ENCODE results near the gene APOB.

The APOB gene

GRCh38 chr2:21005700-21006422 lies 38.0 kb downstream of the APOB start:
- Histone ChIP-seq H3K4me3 (ENCODE audit: low read length) (no peak overlapping the region), H3K4me1 (ENCODE audit: control insufficient read depth, low read depth, low read length) (no peaks in the 10 kb centered on the region), H3K23ac (ENCODE audit: low read length) (no peak overlapping the region), H2AK5ac (ENCODE audit: low read length) (no peak overlapping the region), H3K4me2 (ENCODE audit: low read length) (no peak overlapping the region), H2BK5ac (ENCODE audit: low read length) (no peak overlapping the region), H2BK15ac (replicated peaks; ENCODE audit: low read depth) (no peak overlapping the region), H3K27me3 (ENCODE audit: insufficient read depth, low read length, poor library complexity) (no peaks in the 10 kb centered on the region), H3K79me2 (ENCODE audit: control insufficient read depth, insufficient read depth, low read length) (no peaks in the 10 kb centered on the region), H3K56ac (ENCODE audit: low read length) (no peak overlapping the region), H3K9ac (ENCODE audit: low read length) (no peak overlapping the region), H3K27ac (ENCODE audit: low read depth, low read length) (no peak overlapping the region), H4K5ac (ENCODE audit: low read length) (no peak overlapping the region), H3K18ac (ENCODE audit: low read length) (no peak overlapping the region), H3K36me3 (ENCODE audit: control insufficient read depth, insufficient read depth, low read length) (no peaks in the 10 kb centered on the region), H2BK120ac (ENCODE audit: low read depth, low read length) (no peak overlapping the region), H3K79me1 (ENCODE audit: low read length) (no peaks in the 10 kb centered on the region), H3K4ac (ENCODE audit: low read depth, low read length) (no peak overlapping the region), H4K8ac (ENCODE audit: low read depth, low read length) (no peak overlapping the region)
- DNase-seq, result no peak
- WGBS (ENCODE audit: extremely low coverage, insufficient coverage, low lambda C conversion rate), result no CpG with 5 or more reads among the region's 9 CpGs

GRCh38 chr2:21005111-21005699 lies 38.7 kb downstream of the APOB start:
- Histone ChIP-seq H3K4me2 (ENCODE audit: low read length) (no peak overlapping the region), H2BK5ac (ENCODE audit: low read length) (no peak overlapping the region), H3K56ac (ENCODE audit: low read length) (no peak overlapping the region), H3K27me3 (ENCODE audit: insufficient read depth, low read length, poor library complexity) (no peaks in the 10 kb centered on the region), H2BK120ac (ENCODE audit: low read depth, low read length) (no peak overlapping the region), H3K4me3 (ENCODE audit: low read length) (no peak overlapping the region), H3K27ac (ENCODE audit: low read depth, low read length) (no peak overlapping the region), H3K79me2 (ENCODE audit: control insufficient read depth, insufficient read depth, low read length) (no peaks in the 10 kb centered on the region), H2AK5ac (ENCODE audit: low read length) (no peak overlapping the region), H3K4me1 (ENCODE audit: control insufficient read depth, low read depth, low read length) (no peaks in the 10 kb centered on the region), H4K5ac (ENCODE audit: low read length) (no peak overlapping the region), H3K4ac (ENCODE audit: low read depth, low read length) (no peak overlapping the region), H4K8ac (ENCODE audit: low read depth, low read length) (no peak overlapping the region), H3K9ac (ENCODE audit: low read length) (no peak overlapping the region), H3K23ac (ENCODE audit: low read length) (no peak overlapping the region), H2BK15ac (replicated peaks; ENCODE audit: low read depth) (no peak overlapping the region), H3K79me1 (ENCODE audit: low read length) (no peaks in the 10 kb centered on the region), H3K36me3 (ENCODE audit: control insufficient read depth, insufficient read depth, low read length) (no peaks in the 10 kb centered on the region), H3K18ac (ENCODE audit: low read length) (no peak overlapping the region)
- no peak for DNase-seq
- no CpG with 5 or more reads among the region's 9 CpGs for WGBS (ENCODE audit: extremely low coverage, insufficient coverage, low lambda C conversion rate)

- no peak for DNase-seq
- Histone ChIP-seq H3K27me3 (ENCODE audit: insufficient read depth, low read length, poor library complexity) (no peaks in the 10 kb centered on the region), H3K27ac (ENCODE audit: low read depth, low read length) (no peak overlapping the region), H3K79me1 (ENCODE audit: low read length) (no peaks in the 10 kb centered on the region), H3K4me3 (ENCODE audit: low read length) (no peak overlapping the region), H3K4ac (ENCODE audit: low read depth, low read length) (no peak overlapping the region), H3K56ac (ENCODE audit: low read length) (no peak overlapping the region), H4K5ac (ENCODE audit: low read length) (no peak overlapping the region), H3K18ac (ENCODE audit: low read length) (no peak overlapping the region), H2AK5ac (ENCODE audit: low read length) (no peak overlapping the region), H3K23ac (ENCODE audit: low read length) (no peak overlapping the region), H3K36me3 (ENCODE audit: control insufficient read depth, insufficient read depth, low read length) (no peaks in the 10 kb centered on the region), H3K79me2 (ENCODE audit: control insufficient read depth, insufficient read depth, low read length) (no peaks in the 10 kb centered on the region), H4K8ac (ENCODE audit: low read depth, low read length) (no peak overlapping the region), H2BK15ac (replicated peaks; ENCODE audit: low read depth) (no peak overlapping the region), H2BK120ac (ENCODE audit: low read depth, low read length) (no peak overlapping the region), H2BK5ac (ENCODE audit: low read length) (no peak overlapping the region), H3K4me2 (ENCODE audit: low read length) (no peak overlapping the region), H3K9ac (ENCODE audit: low read length) (no peak overlapping the region), H3K4me1 (ENCODE audit: control insufficient read depth, low read depth, low read length) (no peaks in the 10 kb centered on the region)
- WGBS (ENCODE audit: extremely low coverage, insufficient coverage, low lambda C conversion rate), result no CpG with 5 or more reads among the region's 10 CpGs
Measured at GRCh38 chr2:21004181-21004572, 39.7 kb downstream of the APOB start.

- Histone ChIP-seq H3K27ac (ENCODE audit: low read depth, low read length) (no peak overlapping the region), H3K79me1 (ENCODE audit: low read length) (no peaks in the 10 kb centered on the region), H3K56ac (ENCODE audit: low read length) (no peak overlapping the region), H3K4me3 (ENCODE audit: low read length) (no peak overlapping the region), H2BK120ac (ENCODE audit: low read depth, low read length) (no peak overlapping the region), H2BK5ac (ENCODE audit: low read length) (no peak overlapping the region), H3K4ac (ENCODE audit: low read depth, low read length) (no peak overlapping the region), H3K23ac (ENCODE audit: low read length) (no peak overlapping the region), H2AK5ac (ENCODE audit: low read length) (no peak overlapping the region), H3K36me3 (ENCODE audit: control insufficient read depth, insufficient read depth, low read length) (no peaks in the 10 kb centered on the region), H3K4me1 (ENCODE audit: control insufficient read depth, low read depth, low read length) (no peaks in the 10 kb centered on the region), H3K4me2 (ENCODE audit: low read length) (no peak overlapping the region), H4K8ac (ENCODE audit: low read depth, low read length) (no peak overlapping the region), H4K5ac (ENCODE audit: low read length) (no peak overlapping the region), H3K18ac (ENCODE audit: low read length) (no peak overlapping the region), H3K27me3 (ENCODE audit: insufficient read depth, low read length, poor library complexity) (no peaks in the 10 kb centered on the region), H3K9ac (ENCODE audit: low read length) (no peak overlapping the region), H3K79me2 (ENCODE audit: control insufficient read depth, insufficient read depth, low read length) (no peaks in the 10 kb centered on the region), H2BK15ac (replicated peaks; ENCODE audit: low read depth) (no peak overlapping the region)
- DNase-seq, result no peak
- WGBS (ENCODE audit: extremely low coverage, insufficient coverage, low lambda C conversion rate), result no CpG with 5 or more reads among the region's 2 CpGs
Measured at GRCh38 chr2:21003572-21004180, 40.2 kb downstream of the APOB start.

GRCh38 chr2:21002814-21003192 lies 41.1 kb downstream of the APOB start:
- H3K36me3 ChIP-seq (ENCODE audit: control insufficient read depth, insufficient read depth, low read length), result no peaks in the 10 kb centered on the region
- no peak overlapping the region for H3K18ac ChIP-seq (ENCODE audit: low read length)
- no peak overlapping the region for H3K27ac ChIP-seq (ENCODE audit: low read depth, low read length)
- H3K27me3 ChIP-seq (ENCODE audit: insufficient read depth, low read length, poor library complexity), result no peaks in the 10 kb centered on the region
- H3K56ac ChIP-seq (ENCODE audit: low read length), result no peak overlapping the region
- H4K8ac ChIP-seq (ENCODE audit: low read depth, low read length), result no peak overlapping the region
- no peak overlapping the region for H3K4me3 ChIP-seq (ENCODE audit: low read length)
- H3K23ac ChIP-seq (ENCODE audit: low read length), result no peak overlapping the region
- H3K9ac ChIP-seq (ENCODE audit: low read length), result no peak overlapping the region
- no peaks in the 10 kb centered on the region for H3K4me1 ChIP-seq (ENCODE audit: control insufficient read depth, low read depth, low read length)
- H4K5ac ChIP-seq (ENCODE audit: low read length), result no peak overlapping the region
- no peaks in the 10 kb centered on the region for H3K79me2 ChIP-seq (ENCODE audit: control insufficient read depth, insufficient read depth, low read length)
- no peak overlapping the region for H2BK5ac ChIP-seq (ENCODE audit: low read length)
- no CpG with 5 or more reads among the region's 4 CpGs for WGBS (ENCODE audit: extremely low coverage, insufficient coverage, low lambda C conversion rate)
- DNase-seq, result no peak
- no peak overlapping the region for H3K4ac ChIP-seq (ENCODE audit: low read depth, low read length)
- no peak overlapping the region for H2BK15ac ChIP-seq (replicated peaks; ENCODE audit: low read depth)
- no peaks in the 10 kb centered on the region for H3K79me1 ChIP-seq (ENCODE audit: low read length)
- no peak overlapping the region for H2AK5ac ChIP-seq (ENCODE audit: low read length)
- no peak overlapping the region for H2BK120ac ChIP-seq (ENCODE audit: low read depth, low read length)
- no peak overlapping the region for H3K4me2 ChIP-seq (ENCODE audit: low read length)

All from mesendoderm (in vitro differentiated cells).